MM.1S (cell line): ENCODE measurements around the gene SPACA9.

Source experiments
- CTCF ChIP-seq: fragments of 300-600 bp; sonication (generic); IDR thresholded peaks from 2 replicates; pipeline ENCODE4 v1.5.1; 2016; ENCODE audit warnings: antibody characterized with exemption, low read length, mixed read lengths
- EZH2phosphoT487 ChIP-seq: fragments of 300-600 bp; sonication (generic); IDR thresholded peaks from 2 replicates; pipeline ENCODE4 v1.6.1; 2018; ENCODE audit warnings: antibody characterized with exemption, low read length

- TF ChIP-seq CTCF (no peak), EZH2phosphoT487 (no peak)
Observed at GRCh38 chr9:132894862-132895835, 16.5 kb downstream of the SPACA9 start.
